Neutrophil (primary cell): Measurements from ENCODE around the gene EPAS1.

ENCODE experiments used
- H3K27ac ChIP-seq: fragments of 200-600 bp; sonication (generic); 2 replicates; pipeline ENCODE4 v1.5.1; 2016; ENCODE audit warnings: mild to moderate bottlenecking, moderate library complexity
- H3K27me3 ChIP-seq: fragments of 200-600 bp; sonication (generic); 2 replicates; pipeline ENCODE4 v1.6.0; 2016; ENCODE audit warnings: mild to moderate bottlenecking
- H3K36me3 ChIP-seq: fragments of 200-600 bp; sonication (generic); 2 replicates; pipeline ENCODE4 v1.5.1; 2017
- H3K4me1 ChIP-seq, 2 experiments: fragments of 200-600 bp in 1 of 2; sonication (generic) in 1 of 2; 1 replicate in 1 of 2; 2 replicates in 1 of 2; pipeline versions ENCODE4 v1.5.1 to v1.6.1; 2013 to 2016; ENCODE audit warnings: low read depth in 1 of 2, low read length in 1 of 2, mild to moderate bottlenecking in 1 of 2, moderate library complexity in 1 of 2; ENCODE audit not compliant: control insufficient read depth in 1 of 2, insufficient read depth in 1 of 2
- H3K4me3 ChIP-seq, 2 experiments: fragments of 200-600 bp in 1 of 2; sonication (generic) in 1 of 2; 1 replicate in 1 of 2; 2 replicates in 1 of 2; pipeline ENCODE4 v1.5.1; 2013 to 2016; ENCODE audit warnings: low read depth in 1 of 2, low read length in 1 of 2, mild to moderate bottlenecking in 1 of 2, moderate library complexity in 1 of 2
- H3K9me3 ChIP-seq: fragments of 200-600 bp; sonication (generic); 2 replicates; pipeline ENCODE4 v1.5.1; 2016
- TF ChIP-seq, protein P1 (sequence below): fragments of 200-600 bp; sonication (generic); IDR thresholded peaks from 2 replicates; pipeline ENCODE4 v1.5.1; 2016; ENCODE audit warnings: antibody characterized with exemption

EPAS1 gene

DNA sequence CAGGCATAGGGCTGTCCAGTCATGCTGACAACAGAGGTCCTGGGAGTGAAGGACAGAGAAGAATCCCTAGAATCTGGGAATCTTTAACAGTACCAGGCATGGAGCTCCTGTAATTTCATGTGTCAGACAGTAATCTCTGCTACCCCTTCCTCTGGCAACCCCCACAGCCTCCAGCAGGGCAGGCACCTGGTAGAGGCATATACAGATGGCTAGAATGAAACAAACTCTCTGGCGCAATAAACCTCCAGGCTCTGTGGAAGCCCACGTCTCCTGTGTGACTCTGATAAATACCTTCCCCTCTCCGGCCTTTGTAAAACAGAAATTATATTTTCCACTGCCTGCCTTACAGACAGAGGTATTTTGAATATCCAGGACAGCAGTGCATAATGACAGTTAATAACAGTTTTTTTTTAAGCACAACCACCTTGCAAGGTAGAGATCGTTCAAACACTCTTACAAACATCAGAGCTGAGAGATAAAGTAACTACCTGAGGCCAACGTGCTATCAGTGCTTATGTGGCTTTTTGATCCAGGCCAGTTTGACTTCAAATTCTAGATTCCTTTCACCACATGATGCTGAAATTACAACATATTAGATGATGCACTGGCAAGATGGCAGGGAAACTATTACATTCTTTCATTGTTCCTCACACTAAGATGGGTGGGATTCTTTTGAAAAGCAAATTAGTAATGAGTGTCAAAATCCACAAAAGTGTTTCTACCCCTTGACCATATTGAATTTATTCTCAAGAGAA, 134.5 kb downstream of the EPAS1 start:
- Histone ChIP-seq H3K4me1 (no peaks in the 10 kb centered on the region), H3K27me3 (no peaks in the 10 kb centered on the region), H3K4me3 (no peak overlapping the region), H3K9me3 (no peaks in the 10 kb centered on the region), H3K36me3 (no peaks in the 10 kb centered on the region), H3K27ac (no peak overlapping the region)
- TF ChIP-seq, protein P1, sequence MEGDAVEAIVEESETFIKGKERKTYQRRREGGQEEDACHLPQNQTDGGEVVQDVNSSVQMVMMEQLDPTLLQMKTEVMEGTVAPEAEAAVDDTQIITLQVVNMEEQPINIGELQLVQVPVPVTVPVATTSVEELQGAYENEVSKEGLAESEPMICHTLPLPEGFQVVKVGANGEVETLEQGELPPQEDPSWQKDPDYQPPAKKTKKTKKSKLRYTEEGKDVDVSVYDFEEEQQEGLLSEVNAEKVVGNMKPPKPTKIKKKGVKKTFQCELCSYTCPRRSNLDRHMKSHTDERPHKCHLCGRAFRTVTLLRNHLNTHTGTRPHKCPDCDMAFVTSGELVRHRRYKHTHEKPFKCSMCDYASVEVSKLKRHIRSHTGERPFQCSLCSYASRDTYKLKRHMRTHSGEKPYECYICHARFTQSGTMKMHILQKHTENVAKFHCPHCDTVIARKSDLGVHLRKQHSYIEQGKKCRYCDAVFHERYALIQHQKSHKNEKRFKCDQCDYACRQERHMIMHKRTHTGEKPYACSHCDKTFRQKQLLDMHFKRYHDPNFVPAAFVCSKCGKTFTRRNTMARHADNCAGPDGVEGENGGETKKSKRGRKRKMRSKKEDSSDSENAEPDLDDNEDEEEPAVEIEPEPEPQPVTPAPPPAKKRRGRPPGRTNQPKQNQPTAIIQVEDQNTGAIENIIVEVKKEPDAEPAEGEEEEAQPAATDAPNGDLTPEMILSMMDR, result no peak

DNA sequence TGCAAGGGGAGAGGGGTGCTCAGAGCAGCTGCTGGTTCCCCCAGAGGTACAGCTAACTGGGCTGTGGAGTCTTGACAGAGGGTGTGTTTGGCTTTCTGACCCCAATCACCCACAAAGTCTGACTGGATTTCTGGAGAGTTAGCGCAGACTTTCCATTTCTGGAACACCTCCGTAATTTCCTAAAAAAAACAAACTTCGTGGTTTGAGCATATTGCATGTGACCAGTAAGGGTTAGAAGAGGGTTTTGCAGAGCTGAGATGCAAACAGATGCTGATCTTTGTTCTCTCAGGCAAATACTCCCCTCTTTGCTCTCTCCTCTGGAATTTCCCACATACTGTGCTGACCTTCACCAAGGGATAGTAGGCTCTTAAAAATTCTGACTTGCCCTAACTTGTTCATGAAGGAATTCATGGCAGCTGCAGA, 137.7 kb downstream of the EPAS1 start:
- Histone ChIP-seq H3K27ac (no peak overlapping the region), H3K4me1 (peaks cover 10 to 14% of the 10 kb centered on the region in 2 experiments)
- TF ChIP-seq, protein P1, result no peak

DNA sequence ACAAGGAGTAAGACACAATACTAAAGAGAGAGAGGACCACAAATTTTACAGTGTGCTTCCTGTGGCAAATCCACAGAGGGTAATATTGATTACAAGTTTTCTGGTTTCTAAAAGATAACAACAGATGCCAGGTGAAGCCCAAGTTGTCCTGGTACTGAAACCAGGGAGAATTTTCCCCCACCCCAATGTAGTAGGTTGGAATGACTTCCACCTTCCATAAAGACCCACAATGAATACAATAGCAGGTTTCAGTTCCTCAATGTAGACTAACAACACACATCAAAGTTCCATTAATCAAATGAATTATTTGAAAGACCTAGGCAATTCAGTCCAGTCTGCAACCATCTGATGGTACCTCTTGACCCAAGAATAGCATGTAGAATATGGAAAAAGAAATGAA, 138.1 kb downstream of the EPAS1 start:
- Histone ChIP-seq H3K4me1 (peaks cover 10 to 14% of the 10 kb centered on the region in 2 experiments), H3K4me3 (no peak overlapping the region), H3K27me3 (no peaks in the 10 kb centered on the region), H3K36me3 (no peaks in the 10 kb centered on the region), H3K9me3 (no peaks in the 10 kb centered on the region), H3K27ac (no peak overlapping the region)
- TF ChIP-seq, protein P1, result no peak

More for the DNA sequence above, 137.7 kb downstream of the EPAS1 start:
- H3K36me3 ChIP-seq, result no peaks in the 10 kb centered on the region
- H3K27me3 ChIP-seq, result no peaks in the 10 kb centered on the region
- H3K9me3 ChIP-seq, result no peaks in the 10 kb centered on the region
- H3K4me3 ChIP-seq, result no peak overlapping the region

DNA sequence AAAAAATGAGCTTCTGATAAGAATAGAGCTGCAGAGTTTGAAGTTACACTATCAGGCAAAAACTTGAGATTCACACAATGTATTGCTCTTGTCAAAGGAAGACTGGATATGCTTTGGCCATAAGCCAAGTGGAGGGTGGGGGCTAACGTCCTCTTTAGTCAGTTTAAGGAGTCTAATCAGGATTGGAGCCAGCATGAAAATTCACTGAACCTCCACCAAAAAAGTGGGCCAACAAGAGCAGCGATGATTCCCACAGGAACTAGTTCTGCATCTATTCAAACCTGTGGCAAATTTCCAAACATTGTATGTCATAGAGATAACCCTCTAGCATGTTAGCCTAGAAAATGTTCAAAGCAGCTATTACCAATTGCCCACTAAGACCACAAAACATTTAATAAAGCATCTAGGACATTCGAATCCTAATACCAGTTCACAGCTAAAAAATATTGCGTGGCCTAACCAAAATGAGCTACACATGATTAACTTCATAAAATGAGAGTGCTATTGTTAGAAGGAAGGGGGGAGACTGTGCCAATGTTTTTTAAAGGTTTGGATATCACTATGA, 138.7 kb downstream of the EPAS1 start:
- no peak overlapping the region for H3K4me3 ChIP-seq

More for the DNA sequence above, 138.7 kb downstream of the EPAS1 start:
- no peaks in the 10 kb centered on the region for H3K36me3 ChIP-seq
- TF ChIP-seq, protein P1, result no peak
- H3K9me3 ChIP-seq, result no peaks in the 10 kb centered on the region
- H3K27me3 ChIP-seq, result no peaks in the 10 kb centered on the region
- H3K27ac ChIP-seq, result no peak overlapping the region
- peaks cover 10 to 14% of the 10 kb centered on the region in 2 experiments for H3K4me1 ChIP-seq
